Fibroblast of skin of left biceps (primary cell): ENCODE data around the gene GADD45B.
"Not testable (repeated sequence)": the region's sequence is repeated elsewhere in the genome, so short reads cannot be mapped to it uniquely, and the experiment has no call there.

ENCODE experiments used
- DNase-seq, 2 experiments: peaks; one replicate each; pipeline ENCODE4 v3.0.0-alpha.2; 2013; ENCODE audit warnings: low read depth in 2 of 2

Gene GADD45B

GRCh38 chr19:2488405-2488941 lies 12.5 kb downstream of the GADD45B start:
- DNase-seq: no peak

GRCh38 chr19:2488942-2489731 lies 13.2 kb downstream of the GADD45B start:
- no peak for DNase-seq

- DNase-seq: no peak
Measured at GRCh38 chr19:2490659-2491058, 14.7 kb downstream of the GADD45B start.

- DNase-seq: peak; percentile 75 to 76
Measured at GRCh38 chr19:2491130-2491801, 15.3 kb downstream of the GADD45B start.

GRCh38 chr19:2492870-2493269 lies 16.9 kb downstream of the GADD45B start:
- DNase-seq: no peak

- DNase-seq: not testable (repeated sequence)
Measured at GRCh38 chr19:2493448-2493847, 17.5 kb downstream of the GADD45B start.

- no peak for DNase-seq
Measured at GRCh38 chr19:2494084-2494446, 18.1 kb downstream of the GADD45B start.

GRCh38 chr19:2494447-2495129 lies 18.7 kb downstream of the GADD45B start:
- DNase-seq: no peak

- DNase-seq: no peak
Measured at GRCh38 chr19:2495130-2495641, 19.3 kb downstream of the GADD45B start.

- no peak for DNase-seq
Measured at GRCh38 chr19:2495651-2496316, 19.9 kb downstream of the GADD45B start.

- no peak for DNase-seq
Measured at GRCh38 chr19:2497186-2497585, 21.3 kb downstream of the GADD45B start.

GRCh38 chr19:2500156-2500555 lies 24.2 kb downstream of the GADD45B start:
- DNase-seq: no peak

- no peak for DNase-seq
Measured at GRCh38 chr19:2500841-2501261, 24.9 kb downstream of the GADD45B start.

- DNase-seq: no peak
Measured at GRCh38 chr19:2503521-2504109, 27.7 kb downstream of the GADD45B start.

GRCh38 chr19:2506656-2507055 lies 30.7 kb downstream of the GADD45B start:
- not testable (repeated sequence) for DNase-seq

- no peak for DNase-seq
Measured at GRCh38 chr19:2507109-2507508, 31.2 kb downstream of the GADD45B start.

GRCh38 chr19:2509096-2509495 lies 33.2 kb downstream of the GADD45B start:
- DNase-seq: no peak

GRCh38 chr19:2511570-2511969 lies 35.6 kb downstream of the GADD45B start:
- no peak for DNase-seq

GRCh38 chr19:2511991-2512390 lies 36.1 kb downstream of the GADD45B start:
- no peak for DNase-seq

- DNase-seq: no peak
Measured at GRCh38 chr19:2512523-2513431, 36.9 kb downstream of the GADD45B start.
